HEK293T (cell line): ENCODE measurements around the gene PRSS38.

Experiments used
- ARNT ChIP-seq: fragments of 450-650 bp; IDR thresholded peaks from 2 replicates; pipeline ENCODE4 v1.6.1; 2017; ENCODE audit warnings: mild to moderate bottlenecking
- BHLHE40 ChIP-seq: fragments of 450-650 bp; IDR thresholded peaks from 2 replicates; pipeline ENCODE4 v1.6.1; 2016; ENCODE audit warnings: mild to moderate bottlenecking, moderate library complexity, borderline replicate concordance
- FOXK2 ChIP-seq: fragments of 450-650 bp; IDR thresholded peaks from 2 replicates; pipeline ENCODE4 v1.6.1; 2016; ENCODE audit warnings: mild to moderate bottlenecking

DNA sequence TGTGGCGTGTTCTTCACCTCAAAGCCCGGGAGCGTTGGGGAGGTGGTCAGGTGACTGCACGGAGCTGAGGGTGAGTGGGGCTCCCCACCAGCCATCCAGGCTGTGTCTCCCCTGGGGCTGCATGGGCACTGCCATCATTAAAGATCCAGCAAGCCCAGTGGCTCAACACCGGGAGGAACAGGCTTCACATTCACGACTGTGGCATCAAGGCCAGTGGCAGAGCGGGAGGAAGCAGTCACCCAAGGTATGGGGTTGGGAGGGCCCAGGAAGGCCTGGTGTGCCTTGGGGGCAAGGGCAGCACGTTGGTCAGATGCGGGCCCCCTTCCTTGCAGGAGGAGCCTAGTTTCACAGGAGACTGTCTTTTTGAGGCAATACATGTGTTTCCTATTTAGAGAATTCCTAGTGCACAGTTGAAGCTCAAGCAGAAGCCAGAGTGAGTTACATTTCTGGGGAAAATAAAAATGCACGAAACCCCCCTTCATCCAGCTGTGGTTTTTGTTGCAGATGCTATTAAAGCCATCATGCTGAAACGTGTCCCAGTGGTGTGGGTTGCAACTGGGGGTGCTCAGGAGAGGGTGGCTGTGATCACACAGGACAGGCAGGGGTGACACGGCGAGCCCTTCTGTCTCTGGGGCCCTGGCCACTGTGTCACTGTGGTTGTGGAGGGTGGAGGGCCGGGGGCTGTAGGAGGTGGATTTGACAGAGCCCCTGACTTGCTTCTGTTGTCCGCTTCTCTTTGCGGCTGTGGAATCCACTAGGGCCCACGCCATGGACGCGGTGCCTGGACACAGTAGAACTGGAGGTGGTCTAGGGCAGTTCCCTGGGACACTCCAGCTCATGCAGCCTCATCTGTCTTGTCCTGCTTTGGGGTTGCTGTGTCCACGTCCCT is 46.2 kb upstream of the PRSS38 start:
- TF ChIP-seq BHLHE40 (no peak), ARNT (no peak), FOXK2 (no peak)
